GM12801 (cell line): ENCODE data around the gene GNB1.

Source experiments
- CTCF ChIP-seq: IDR thresholded peaks from one replicate; pipeline ENCODE4 v1.5.1; 2011; ENCODE audit warnings: control low read depth; ENCODE audit not compliant: insufficient read length; ENCODE audit errors: extremely low read depth

The GNB1 gene

GRCh38 chr1:1890506-1891348 lies at the start of gene GNB1:
TSS of gene GNB1 (minus strand) at chr1:1891087. CDS start at chr1:1825453, 65,634 bp downstream.
- TF ChIP-seq CTCF = no peak

- no peak for TF ChIP-seq CTCF
Observed at GRCh38 chr1:1940123-1940425, 49.2 kb upstream of the GNB1 start.

- TF ChIP-seq CTCF = no peak
Observed at GRCh38 chr1:1939296-1940122, 48.6 kb upstream of the GNB1 start.

GRCh38 chr1:1938613-1939295 lies 47.9 kb upstream of the GNB1 start:
- TF ChIP-seq CTCF = no peak

DNA sequence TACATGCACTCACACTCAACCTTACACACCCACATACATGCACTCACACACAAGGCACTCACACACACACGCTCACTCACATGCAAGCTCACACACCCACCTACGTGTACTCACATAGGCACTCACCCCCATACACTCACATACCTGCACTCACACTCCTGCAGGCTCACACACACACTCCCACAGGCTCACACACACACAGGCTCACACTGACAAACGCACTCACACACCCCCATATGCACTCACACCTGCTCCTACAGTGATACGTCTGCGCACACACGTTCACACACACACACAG lies 47.3 kb upstream of the GNB1 start:
- no peak for TF ChIP-seq CTCF

- TF ChIP-seq CTCF = no peak
Observed at GRCh38 chr1:1937549-1938275, 46.8 kb upstream of the GNB1 start.

- TF ChIP-seq CTCF = no peak
Observed at GRCh38 chr1:1937061-1937460, 46.2 kb upstream of the GNB1 start.
